ENCODE measurements around the gene HIPK2. TPM values are rescaled to one million over a fixed set of nuclear protein-coding genes. Genes with fewer than 3 reads are reported as not detected.

HIPK2 gene
- total RNA-seq, 1 experiment from 2014 or later: 35.2 TPM

DNA sequence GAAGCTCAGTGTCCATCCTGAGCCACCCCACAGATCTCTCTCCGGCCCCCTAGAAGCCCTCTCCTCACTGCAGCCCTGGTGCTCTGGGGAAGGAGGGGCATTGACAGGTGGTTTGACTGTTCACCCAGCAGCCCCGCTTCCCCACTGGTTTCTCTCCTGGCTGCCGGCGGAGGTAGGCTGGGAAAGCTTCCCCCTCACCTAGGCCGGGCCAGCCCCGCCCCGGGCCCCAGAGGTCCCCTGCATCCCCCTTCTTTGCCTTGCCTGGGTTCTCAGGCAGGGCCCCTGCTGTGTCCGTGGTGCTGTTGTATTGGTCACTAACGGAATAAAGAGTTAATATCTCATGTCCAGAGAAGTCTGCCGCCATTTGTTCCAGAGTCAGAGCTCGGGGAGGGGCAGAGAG is 233.2 kb downstream of the HIPK2 start:
- no peaks in the 10 kb centered on the region for H3K36me3 ChIP-seq (ENCODE audit: low read depth)
- DNase-seq: peak in 1 of 2 experiments; percentile 25
- intact Hi-C loops (cut with micrococcal nuclease; ENCODE audit: unreplicated experiment): no loop called here
- POLR2A ChIA-PET (ENCODE audit: unreplicated experiment): no interaction called here
- no peaks in the 10 kb centered on the region for H3K79me2 ChIP-seq (ENCODE audit: low read depth)
- no peaks in the 10 kb centered on the region for H4K20me1 ChIP-seq (ENCODE audit: insufficient read depth)
- H3K4me1 ChIP-seq (replicated peaks; ENCODE audit: insufficient read depth): 0 out of 2 replicates have a peak, but pooled peaks cover 3% of the 10 kb centered on the region
- TF ChIP-seq CTCF (conservative IDR thresholded peaks at IDR 0.05): no peak
- no peak for TF ChIP-seq EZH2 (IDR thresholded peaks at IDR 0.05; ENCODE audit: low read depth)
- no peak overlapping the region for H3K4me3 ChIP-seq
- H3K27ac ChIP-seq: no peak overlapping the region
- no TSS peak for BruUV-seq (replicated peaks)
- H3K9me3 ChIP-seq (ENCODE audit: insufficient read depth, low read depth): no peaks in the 10 kb centered on the region
- CTCF ChIA-PET: no interaction called here
- H3F3A ChIP-seq (ENCODE audit: insufficient read depth, low read depth): no peaks in the 10 kb centered on the region
- no peaks in the 10 kb centered on the region for H3K27me3 ChIP-seq (ENCODE audit: insufficient read depth, low read depth)
- H3K4me2 ChIP-seq: no peak overlapping the region
- no peak overlapping the region for H2AFZ ChIP-seq
- no peaks in the 10 kb centered on the region for H3K9me2 ChIP-seq (ENCODE audit: insufficient read depth)

DNA sequence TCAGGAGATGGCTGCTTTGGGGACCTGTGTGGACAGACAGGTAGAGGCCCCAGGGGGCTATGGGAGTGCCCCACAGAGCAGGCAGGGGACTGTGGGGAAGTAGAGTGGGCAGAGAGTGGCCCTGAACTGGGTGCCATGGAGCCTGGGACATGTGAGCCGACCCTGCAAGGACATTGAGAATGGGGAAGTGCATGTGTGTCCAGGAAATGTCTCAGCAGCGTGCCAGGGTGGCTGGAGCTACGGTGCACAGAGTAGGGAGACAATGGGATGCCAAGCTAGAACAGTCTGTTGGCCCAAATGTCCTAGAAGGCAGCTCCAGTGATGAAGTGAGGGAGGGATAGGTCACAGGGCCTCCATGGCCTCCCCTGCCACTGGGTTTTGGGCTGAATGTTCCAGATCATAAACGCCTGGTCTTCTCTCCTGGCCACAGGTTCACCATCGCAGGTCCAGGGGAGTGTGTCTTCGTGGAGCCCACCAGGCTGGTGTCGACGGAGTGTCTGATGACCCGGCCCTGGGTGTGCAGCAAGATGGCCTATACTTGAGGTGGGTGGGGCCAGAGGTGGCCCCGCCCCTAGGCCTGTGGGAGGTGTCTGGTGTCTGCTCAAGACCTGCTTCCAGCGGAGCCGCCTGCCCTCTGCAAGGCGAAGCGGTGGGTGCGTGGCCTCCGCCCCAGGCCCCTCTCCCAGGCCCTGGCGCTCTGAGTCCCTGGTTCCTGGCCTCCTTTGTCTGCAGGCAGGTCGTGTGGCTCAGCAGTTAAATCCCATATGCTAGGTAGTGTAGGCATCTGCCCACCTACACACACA is 233.8 kb downstream of the HIPK2 start:
- ChIA-PET POLR2A (ENCODE audit: unreplicated experiment) (no interaction called here), CTCF (no interaction called here)
- H3F3A ChIP-seq (ENCODE audit: insufficient read depth, low read depth): no peaks in the 10 kb centered on the region
- BruUV-seq (replicated peaks): no TSS peak
- H3K36me3 ChIP-seq (ENCODE audit: low read depth): no peaks in the 10 kb centered on the region
- H3K4me2 ChIP-seq: 0 out of 2 replicates have a peak overlapping the region, but pooled peaks have one; percentile 60
- TF ChIP-seq EZH2 (IDR thresholded peaks at IDR 0.05; ENCODE audit: low read depth): no peak
- TF ChIP-seq CTCF (conservative IDR thresholded peaks at IDR 0.05): no peak
- no peaks in the 10 kb centered on the region for H4K20me1 ChIP-seq (ENCODE audit: insufficient read depth)
- H3K9me2 ChIP-seq (ENCODE audit: insufficient read depth): no peaks in the 10 kb centered on the region
- H3K4me1 ChIP-seq (replicated peaks; ENCODE audit: insufficient read depth): 0 out of 2 replicates have a peak, but pooled peaks cover 3% of the 10 kb centered on the region
- H3K27me3 ChIP-seq (ENCODE audit: insufficient read depth, low read depth): no peaks in the 10 kb centered on the region
- peak in 1 of 2 experiments; percentile 30 for DNase-seq
- no peaks in the 10 kb centered on the region for H3K79me2 ChIP-seq (ENCODE audit: low read depth)
- no peak overlapping the region for H3K27ac ChIP-seq
- no peaks in the 10 kb centered on the region for H3K9me3 ChIP-seq (ENCODE audit: insufficient read depth, low read depth)
- no peak overlapping the region for H2AFZ ChIP-seq
- no peak overlapping the region for H3K4me3 ChIP-seq
- intact Hi-C loops (cut with micrococcal nuclease; ENCODE audit: unreplicated experiment): no loop called here

DNA sequence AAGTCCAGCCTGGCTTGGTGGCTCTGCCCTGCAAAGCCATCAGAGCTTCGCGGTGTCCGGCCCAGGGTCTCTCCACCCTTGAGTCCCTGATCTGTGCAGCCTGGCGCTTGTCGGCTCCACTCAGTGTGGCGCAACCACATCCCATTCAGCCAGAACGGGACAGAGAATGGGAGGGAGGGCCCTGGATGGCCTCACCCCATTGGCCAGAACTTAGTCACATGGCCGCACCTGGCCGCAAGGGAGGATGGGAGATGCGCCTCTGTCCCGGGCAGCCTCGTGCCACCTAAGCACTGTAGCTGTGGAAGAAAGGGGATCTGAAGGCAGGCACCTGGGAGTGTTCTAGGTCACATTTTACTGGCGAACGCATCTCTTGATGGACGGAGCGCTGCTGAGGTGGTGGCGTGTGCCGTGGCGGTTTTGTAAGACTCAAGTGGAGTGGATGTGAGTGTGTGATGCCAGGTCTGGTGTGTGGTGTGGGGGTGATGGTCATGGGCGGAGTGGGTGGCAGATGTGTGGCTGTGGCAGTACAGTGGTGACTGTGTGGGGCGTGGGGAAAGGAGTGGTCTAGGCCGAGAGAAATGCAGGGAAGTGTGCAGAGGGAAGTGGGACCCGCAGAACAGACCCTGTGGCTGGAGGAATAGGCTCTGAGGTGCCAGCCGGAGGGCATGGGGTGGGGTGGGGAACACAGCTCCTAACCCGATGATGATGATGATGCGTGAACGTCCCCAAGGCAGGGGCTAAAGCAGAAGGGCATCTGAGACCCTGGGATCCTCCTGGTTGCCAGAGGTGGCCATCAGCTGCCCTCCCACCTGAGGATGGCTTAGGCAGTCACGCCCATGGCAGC is 235.3 kb downstream of the HIPK2 start:
- Histone ChIP-seq H4K20me1 (ENCODE audit: insufficient read depth) (no peaks in the 10 kb centered on the region), H3F3A (ENCODE audit: insufficient read depth, low read depth) (no peaks in the 10 kb centered on the region), H3K36me3 (ENCODE audit: low read depth) (no peaks in the 10 kb centered on the region), H3K4me3 (peak overlapping the region; percentile 49), H3K4me2 (peak overlapping the region; percentile 60), H2AFZ (peak overlapping the region; percentile 70), H3K4me1 (replicated peaks; ENCODE audit: insufficient read depth) (0 out of 2 replicates have a peak, but pooled peaks cover 3% of the 10 kb centered on the region), H3K9me2 (ENCODE audit: insufficient read depth) (no peaks in the 10 kb centered on the region), H3K27ac (no peak overlapping the region), H3K27me3 (ENCODE audit: insufficient read depth, low read depth) (no peaks in the 10 kb centered on the region; the same call in 1 of the 2 replicates), H3K79me2 (ENCODE audit: low read depth) (no peaks in the 10 kb centered on the region), H3K9me3 (ENCODE audit: insufficient read depth, low read depth) (no peaks in the 10 kb centered on the region)
- ChIA-PET POLR2A (ENCODE audit: unreplicated experiment) (no interaction called here), CTCF (no interaction called here)
- TF ChIP-seq EZH2 (IDR thresholded peaks at IDR 0.05; ENCODE audit: low read depth) (no peak), CTCF (conservative IDR thresholded peaks at IDR 0.05) (no peak)
- intact Hi-C loops (cut with micrococcal nuclease; ENCODE audit: unreplicated experiment): no loop called here
- DNase-seq: peak in 1 of 2 experiments; percentile 63
- no TSS peak for BruUV-seq (replicated peaks)
